Astrocyte (in vitro differentiated cells and primary cell): ENCODE measurements around the gene CNTLN. TPM values are rescaled to one million over a fixed set of nuclear protein-coding genes. Genes with fewer than 3 reads are reported as not detected.
A peak's percentile ranks its signal among the peaks of the same experiment; 100 is the strongest.

ENCODE experiments used
- DNase-seq: peaks from one replicate; pipeline ENCODE4 v3.0.0-alpha.2; 2010; ENCODE audit warnings: low read depth
- FAIRE-seq: peaks from 2 replicates; lab custom pipeline; 2011; peaks lifted over from hg19 to GRCh38; lab: Jason Lieb, UNC
- H2AFZ ChIP-seq: 2 replicates; pipeline ENCODE4 v1.6.0; 2012; ENCODE audit warnings: low read depth, low read length, inconsistent platforms
- H3K27ac ChIP-seq: 2 replicates; pipeline ENCODE4 v1.5.1; 2011; ENCODE audit warnings: low read depth, low read length, inconsistent platforms
- H3K27me3 ChIP-seq: 2 replicates; pipeline ENCODE4 v1.6.0; 2011; ENCODE audit warnings: low read length, inconsistent platforms; ENCODE audit not compliant: insufficient read depth
- H3K36me3 ChIP-seq: 2 replicates; pipeline ENCODE4 v1.5.1; 2011; ENCODE audit warnings: low read length, inconsistent platforms; ENCODE audit not compliant: insufficient read depth
- H3K4me1 ChIP-seq: 2 replicates; pipeline ENCODE4 v1.5.1; 2011; ENCODE audit warnings: low read length, inconsistent platforms; ENCODE audit not compliant: insufficient read depth
- H3K4me2 ChIP-seq: 2 replicates; pipeline ENCODE4 v1.6.0; 2012; ENCODE audit warnings: low read length, inconsistent platforms
- H3K4me3 ChIP-seq: 2 replicates; pipeline ENCODE4 v1.5.1; 2011; ENCODE audit warnings: low read depth, mild to moderate bottlenecking, low read length, inconsistent platforms; ENCODE audit not compliant: insufficient read depth
- H3K79me2 ChIP-seq: 2 replicates; pipeline ENCODE4 v1.6.0; 2012; ENCODE audit warnings: mild to moderate bottlenecking, low read length, inconsistent platforms; ENCODE audit not compliant: insufficient read depth
- H3K9ac ChIP-seq: 2 replicates; pipeline ENCODE4 v1.6.0; 2012; ENCODE audit warnings: mild to moderate bottlenecking, low read length, inconsistent platforms
- H3K9me3 ChIP-seq: 2 replicates; pipeline ENCODE4 v1.5.1; 2012; ENCODE audit warnings: low read depth, mild to moderate bottlenecking, low read length, inconsistent platforms; ENCODE audit not compliant: insufficient read depth
- H4K20me1 ChIP-seq: 2 replicates; pipeline ENCODE4 v1.6.0; 2012; ENCODE audit warnings: low read length, inconsistent platforms; ENCODE audit not compliant: insufficient read depth
- H3K27ac Mint-ChIP-seq: one replicate; pipeline ENCODE4 v1.8.0; 2021; ENCODE audit warnings: mild to moderate bottlenecking, mixed read lengths; ENCODE audit not compliant: unreplicated experiment
- H3K27me3 Mint-ChIP-seq: one replicate; pipeline ENCODE4 v1.8.0; 2021; ENCODE audit warnings: low read depth, mixed read lengths; ENCODE audit not compliant: unreplicated experiment
- H3K36me3 Mint-ChIP-seq: one replicate; pipeline ENCODE4 v1.8.0; 2021; ENCODE audit warnings: low read depth, mixed read lengths; ENCODE audit not compliant: unreplicated experiment
- H3K4me1 Mint-ChIP-seq: one replicate; pipeline ENCODE4 v1.8.0; 2021; ENCODE audit warnings: low read depth, mixed read lengths; ENCODE audit not compliant: unreplicated experiment
- H3K4me3 Mint-ChIP-seq: one replicate; pipeline ENCODE4 v1.8.0; 2021; ENCODE audit warnings: mild to moderate bottlenecking, moderate library complexity, mixed read lengths; ENCODE audit not compliant: unreplicated experiment
- H3K9me3 Mint-ChIP-seq: one replicate; pipeline ENCODE4 v1.8.0; 2021; ENCODE audit warnings: mild to moderate bottlenecking, mixed read lengths; ENCODE audit not compliant: unreplicated experiment
- EZH2 ChIP-seq: IDR thresholded peaks from 2 replicates; pipeline ENCODE4 v1.6.1; 2012; ENCODE audit warnings: mild to moderate bottlenecking, low read length, inconsistent platforms; ENCODE audit not compliant: insufficient read depth
- total RNA-seq: library from RNA; stranded (reverse); gene quantifications from 2 replicates; pipeline ENCODE4 v1.2.1, GENCODE V29; 2021
- TF ChIP-seq, protein P1 (sequence below): IDR thresholded peaks from 2 replicates; pipeline ENCODE4 v1.5.1; 2011; ENCODE audit warnings: low read depth, mild to moderate bottlenecking, inconsistent platforms, low read length, moderate library complexity; ENCODE audit not compliant: insufficient read depth

The CNTLN gene
- total RNA-seq, 1 donor from 2014 or later: 4.4 TPM

DNA sequence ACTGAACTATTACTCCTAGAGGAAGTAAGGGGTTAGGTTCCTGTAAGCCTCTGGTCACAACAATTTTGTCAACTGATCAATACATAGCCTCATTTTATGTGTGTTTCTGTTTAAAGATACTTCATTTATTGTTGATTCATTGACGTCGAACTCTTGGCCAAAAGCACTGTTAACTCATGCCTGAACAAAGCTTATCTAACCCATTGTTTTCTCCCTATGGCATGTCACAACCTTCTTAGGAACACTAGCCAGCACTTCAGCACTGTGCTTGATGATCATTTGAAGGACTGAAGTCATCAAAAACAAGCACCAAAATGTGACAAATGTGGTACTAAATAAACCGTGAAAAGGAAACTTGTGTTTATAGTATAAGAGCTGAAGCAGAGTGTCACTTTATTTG, 13.5 kb downstream of the CNTLN start:
- TF ChIP-seq, protein P1, sequence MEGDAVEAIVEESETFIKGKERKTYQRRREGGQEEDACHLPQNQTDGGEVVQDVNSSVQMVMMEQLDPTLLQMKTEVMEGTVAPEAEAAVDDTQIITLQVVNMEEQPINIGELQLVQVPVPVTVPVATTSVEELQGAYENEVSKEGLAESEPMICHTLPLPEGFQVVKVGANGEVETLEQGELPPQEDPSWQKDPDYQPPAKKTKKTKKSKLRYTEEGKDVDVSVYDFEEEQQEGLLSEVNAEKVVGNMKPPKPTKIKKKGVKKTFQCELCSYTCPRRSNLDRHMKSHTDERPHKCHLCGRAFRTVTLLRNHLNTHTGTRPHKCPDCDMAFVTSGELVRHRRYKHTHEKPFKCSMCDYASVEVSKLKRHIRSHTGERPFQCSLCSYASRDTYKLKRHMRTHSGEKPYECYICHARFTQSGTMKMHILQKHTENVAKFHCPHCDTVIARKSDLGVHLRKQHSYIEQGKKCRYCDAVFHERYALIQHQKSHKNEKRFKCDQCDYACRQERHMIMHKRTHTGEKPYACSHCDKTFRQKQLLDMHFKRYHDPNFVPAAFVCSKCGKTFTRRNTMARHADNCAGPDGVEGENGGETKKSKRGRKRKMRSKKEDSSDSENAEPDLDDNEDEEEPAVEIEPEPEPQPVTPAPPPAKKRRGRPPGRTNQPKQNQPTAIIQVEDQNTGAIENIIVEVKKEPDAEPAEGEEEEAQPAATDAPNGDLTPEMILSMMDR: no peak
- TF ChIP-seq EZH2: no peak
- DNase-seq (no peak), FAIRE-seq (peak; percentile 29)
- Histone ChIP-seq H3K4me3 (no peak overlapping the region), H3K9me3 (no peaks in the 10 kb centered on the region), H3K79me2 (peaks cover 8% of the 10 kb centered on the region), H3K9ac (no peak overlapping the region), H3K4me1 (no peaks in the 10 kb centered on the region), H3K4me2 (no peak overlapping the region), H4K20me1 (peaks cover 4% of the 10 kb centered on the region), H3K36me3 (peaks cover 6% of the 10 kb centered on the region), H2AFZ (no peak overlapping the region), H3K27me3 (no peaks in the 10 kb centered on the region), H3K27ac (no peak overlapping the region)
- H3K27ac Mint-ChIP-seq: no peak overlapping the region
- peaks cover 6% of the 10 kb centered on the region for H3K9me3 Mint-ChIP-seq
- H3K27me3 Mint-ChIP-seq: no peaks in the 10 kb centered on the region
- H3K36me3 Mint-ChIP-seq: peaks cover 5% of the 10 kb centered on the region
- H3K4me3 Mint-ChIP-seq: no peak overlapping the region
- no peaks in the 10 kb centered on the region for H3K4me1 Mint-ChIP-seq

DNA sequence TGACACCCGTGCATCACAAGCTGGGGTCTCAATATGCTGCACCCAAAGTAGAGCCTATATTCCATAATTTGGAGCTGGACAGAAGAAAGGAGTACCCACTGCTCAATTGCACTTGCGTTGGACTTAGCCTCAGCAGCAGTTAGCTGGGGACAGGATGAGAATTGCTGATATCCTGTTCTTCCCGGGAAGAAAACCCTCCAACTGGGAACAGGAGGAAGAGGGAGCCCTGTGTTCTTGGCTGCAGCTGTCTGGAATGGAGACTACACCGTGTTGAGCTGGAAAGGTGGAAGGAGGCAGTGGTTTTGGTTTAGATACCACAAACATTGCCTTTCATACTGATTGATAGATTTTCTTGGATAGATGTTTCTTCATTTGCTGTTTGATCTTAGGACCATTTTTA, 24.6 kb downstream of the CNTLN start:
- Mint-ChIP-seq H3K27ac (no peak overlapping the region), H3K27me3 (no peaks in the 10 kb centered on the region), H3K36me3 (peaks cover 14% of the 10 kb centered on the region), H3K4me1 (peaks cover 3% of the 10 kb centered on the region), H3K4me3 (no peak overlapping the region), H3K9me3 (peaks cover 6% of the 10 kb centered on the region)
- Histone ChIP-seq H3K4me3 (no peak overlapping the region), H3K9me3 (no peaks in the 10 kb centered on the region), H3K4me2 (no peak overlapping the region), H3K79me2 (peaks cover 8% of the 10 kb centered on the region), H3K4me1 (no peaks in the 10 kb centered on the region), H3K36me3 (no peaks in the 10 kb centered on the region), H4K20me1 (no peaks in the 10 kb centered on the region), H2AFZ (no peak overlapping the region), H3K27ac (no peak overlapping the region), H3K27me3 (no peaks in the 10 kb centered on the region), H3K9ac (no peak overlapping the region)
- no peak for TF ChIP-seq EZH2
- TF ChIP-seq, protein P1: no peak
- FAIRE-seq (no peak), DNase-seq (no peak)

DNA sequence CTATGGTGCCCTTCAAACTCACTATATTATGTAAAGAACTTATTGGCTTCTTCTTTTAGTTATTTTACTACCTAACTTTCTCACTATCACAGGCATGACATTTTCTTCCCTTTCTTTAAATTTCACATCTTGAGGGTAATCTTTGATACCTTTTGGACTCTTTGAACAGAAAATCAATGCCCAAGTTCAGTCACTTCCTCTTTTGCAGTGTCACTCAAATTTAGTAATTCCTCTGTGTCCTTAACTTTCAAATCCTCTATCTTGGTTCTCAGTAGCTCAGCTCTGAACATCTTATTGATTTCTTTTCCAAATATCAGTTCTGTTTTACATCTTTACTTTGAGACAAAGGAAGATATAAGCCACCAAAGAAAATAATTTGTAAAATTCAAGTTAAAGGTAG, 25.5 kb downstream of the CNTLN start:
- no peak for TF ChIP-seq EZH2
- TF ChIP-seq, protein P1: no peak
- Histone ChIP-seq H3K79me2 (peaks cover 8% of the 10 kb centered on the region), H3K27me3 (no peaks in the 10 kb centered on the region), H3K4me2 (no peak overlapping the region), H3K9ac (no peak overlapping the region), H3K4me1 (no peaks in the 10 kb centered on the region), H3K36me3 (no peaks in the 10 kb centered on the region), H3K9me3 (no peaks in the 10 kb centered on the region), H2AFZ (no peak overlapping the region), H3K27ac (no peak overlapping the region), H3K4me3 (no peak overlapping the region), H4K20me1 (no peaks in the 10 kb centered on the region)
- H3K4me3 Mint-ChIP-seq: no peak overlapping the region
- no peak overlapping the region for H3K27ac Mint-ChIP-seq
- no peak for FAIRE-seq
- no peaks in the 10 kb centered on the region for H3K9me3 Mint-ChIP-seq
- DNase-seq: no peak
- peaks cover 3% of the 10 kb centered on the region for H3K4me1 Mint-ChIP-seq
- H3K27me3 Mint-ChIP-seq: no peaks in the 10 kb centered on the region
- peaks cover 6% of the 10 kb centered on the region for H3K36me3 Mint-ChIP-seq
